GM19455 (cell line): ENCODE data around the gene MINDY2.

ENCODE experiments used
- ATAC-seq: cut with Tn5 transposase; IDR thresholded peaks from one replicate; pipeline ENCODE4 v1.9.1; 2021; ENCODE audit not compliant: unreplicated experiment

The MINDY2 gene

GRCh38 chr15:58770857-58771620 is at the start of gene MINDY2:
MINDY2 (plus strand) TSS chr15:58771302; CDS start chr15:58771396, 94 bp downstream.
- peak; percentile 87 for ATAC-seq

GRCh38 chr15:58724466-58724865 is 46.6 kb upstream of the MINDY2 start:
- no peak for ATAC-seq

- ATAC-seq: no peak
These were observed 44.2 kb upstream of the MINDY2 start for GRCh38 chr15:58726867-58727266.

- no peak for ATAC-seq
These were observed 39.2 kb upstream of the MINDY2 start for GRCh38 chr15:58731756-58732535.

DNA sequence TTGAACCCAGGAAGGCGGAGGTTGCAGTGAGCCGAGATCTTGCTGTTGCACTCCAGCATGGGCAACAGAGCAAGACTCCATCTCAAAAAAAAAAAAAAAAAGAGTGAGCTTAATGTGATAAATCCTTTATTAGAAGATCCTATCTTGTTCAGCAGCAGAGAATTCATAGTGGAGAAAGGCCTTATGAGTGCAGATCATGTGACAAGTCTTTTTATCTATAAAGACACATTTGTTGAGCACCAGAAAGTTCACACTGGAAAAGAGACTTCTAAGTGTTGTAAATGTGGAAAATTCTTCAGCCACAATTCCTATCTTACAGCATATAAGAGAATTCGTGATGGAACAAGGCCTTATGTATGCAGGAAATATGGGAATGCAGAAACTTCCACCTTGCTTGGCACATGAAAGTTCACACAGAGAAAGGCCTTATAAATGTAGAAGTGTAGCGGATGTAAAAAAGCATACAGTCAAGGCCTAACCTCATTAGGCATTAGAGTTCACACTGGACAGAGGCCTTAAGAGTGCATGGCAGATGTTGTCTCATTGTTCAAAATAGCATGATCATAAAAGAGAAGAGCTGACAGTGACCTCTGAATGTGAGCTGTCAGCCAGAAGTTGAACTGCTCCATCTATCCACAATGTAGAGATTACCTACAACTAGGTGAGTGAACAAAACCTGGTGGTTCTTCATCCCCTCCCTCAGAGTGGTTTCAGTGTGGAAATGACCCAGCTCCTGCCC is 38.3 kb upstream of the MINDY2 start:
- no peak for ATAC-seq

- no peak for ATAC-seq
These were observed 36.2 kb upstream of the MINDY2 start for GRCh38 chr15:58734859-58735258.

DNA sequence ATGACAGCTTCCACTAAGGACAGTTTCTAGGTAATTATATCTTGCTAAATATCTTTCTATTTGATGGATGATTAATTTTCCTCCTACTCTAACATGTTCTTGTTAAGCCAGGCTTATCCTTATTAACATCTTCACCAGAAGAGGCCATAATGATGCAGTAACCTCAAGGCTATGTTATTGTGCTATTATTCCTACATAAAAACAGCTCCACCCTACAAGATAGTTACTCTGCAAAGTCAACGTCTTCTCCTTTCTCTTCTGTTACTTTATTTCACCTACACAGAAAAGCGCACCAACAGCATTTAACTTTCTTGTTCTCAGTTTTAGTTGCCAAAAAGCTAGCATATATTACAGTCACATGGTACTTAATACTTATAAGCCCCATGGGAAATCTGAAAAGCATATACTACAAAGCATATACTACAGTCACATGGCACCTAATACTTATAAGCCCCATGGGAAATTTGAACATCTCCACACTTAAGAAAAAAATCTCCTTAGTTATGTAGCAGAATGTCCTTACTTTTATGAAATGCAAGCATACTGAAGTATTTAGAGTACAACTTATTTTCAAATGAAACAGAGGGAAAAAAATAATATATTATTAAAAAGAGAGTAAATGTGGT is 35.0 kb upstream of the MINDY2 start:
- ATAC-seq: no peak

DNA sequence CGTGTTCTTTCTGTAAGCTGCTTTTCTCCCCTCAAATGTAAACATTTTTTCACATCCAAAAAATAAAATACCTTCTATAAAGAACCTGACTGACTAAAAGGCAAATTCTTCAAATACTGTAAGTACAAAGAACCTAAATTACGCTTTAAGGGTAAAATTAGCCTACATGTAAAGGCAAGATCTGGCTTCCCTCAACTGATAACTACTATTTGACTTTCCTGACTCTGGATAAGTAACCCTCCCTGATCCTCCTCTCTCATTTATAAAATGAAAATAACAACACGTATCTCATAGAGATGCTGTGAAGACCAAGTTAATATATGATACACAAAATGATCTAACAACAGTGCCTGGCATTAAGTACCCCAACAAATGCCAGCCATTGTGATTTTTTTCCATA is 33.8 kb upstream of the MINDY2 start:
- ATAC-seq: no peak

- no peak for ATAC-seq
These were observed 32.9 kb upstream of the MINDY2 start for GRCh38 chr15:58738046-58738707.

DNA sequence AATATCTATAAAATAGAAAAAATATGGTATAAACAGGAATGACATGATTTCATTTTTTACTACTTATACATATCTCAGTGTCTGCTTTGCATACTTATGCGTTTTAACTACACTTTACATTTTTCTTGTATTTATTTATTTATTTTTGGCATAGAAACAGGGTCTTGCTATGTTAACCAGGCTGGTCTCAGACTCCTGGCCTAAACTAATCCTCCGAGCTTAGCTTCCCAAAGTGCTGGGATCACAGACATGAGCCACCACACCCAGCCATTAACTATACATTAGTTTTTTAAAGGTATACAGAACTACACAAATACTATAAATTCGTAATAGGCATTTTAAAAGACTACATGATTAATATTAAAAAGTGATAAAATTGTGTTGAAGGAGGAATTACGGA is 30.7 kb upstream of the MINDY2 start:
- no peak for ATAC-seq

- ATAC-seq: no peak
These were observed 30.1 kb upstream of the MINDY2 start for GRCh38 chr15:58741032-58741431.

DNA sequence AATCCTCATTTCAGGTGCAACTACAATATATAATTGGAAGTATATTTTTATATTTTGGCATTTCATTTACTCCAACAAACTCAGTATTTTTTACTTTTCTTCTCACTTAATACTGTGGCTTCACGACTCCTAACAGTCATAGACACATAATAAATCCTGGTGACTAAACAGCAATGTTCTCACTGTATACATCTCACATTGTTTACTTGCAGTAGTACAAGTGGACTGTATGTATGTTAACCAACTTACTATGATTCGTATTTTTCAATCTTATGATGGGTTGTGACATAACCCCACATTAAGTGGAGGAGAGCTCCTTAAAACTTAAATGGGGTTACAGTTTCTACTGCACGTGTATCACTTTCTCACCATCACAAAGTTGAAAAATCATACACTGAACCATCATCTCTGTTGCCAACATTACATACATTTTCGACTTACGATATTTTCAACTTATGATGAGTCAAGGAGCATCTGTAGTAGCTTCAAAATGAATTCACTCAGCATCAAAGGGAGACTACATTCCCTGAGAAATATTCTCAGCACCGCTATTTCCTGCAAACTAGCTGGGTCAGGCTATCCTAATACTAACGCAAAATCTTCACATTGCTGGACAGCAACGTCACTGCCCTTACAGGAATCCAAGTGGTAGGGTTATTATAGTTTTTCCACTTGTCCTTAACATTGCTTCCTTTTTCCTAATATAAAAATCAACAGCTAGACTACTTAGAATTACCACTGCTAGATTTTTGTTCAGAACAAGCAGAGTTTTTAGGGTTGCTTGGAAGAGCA is 28.9 kb upstream of the MINDY2 start:
- no peak for ATAC-seq

DNA sequence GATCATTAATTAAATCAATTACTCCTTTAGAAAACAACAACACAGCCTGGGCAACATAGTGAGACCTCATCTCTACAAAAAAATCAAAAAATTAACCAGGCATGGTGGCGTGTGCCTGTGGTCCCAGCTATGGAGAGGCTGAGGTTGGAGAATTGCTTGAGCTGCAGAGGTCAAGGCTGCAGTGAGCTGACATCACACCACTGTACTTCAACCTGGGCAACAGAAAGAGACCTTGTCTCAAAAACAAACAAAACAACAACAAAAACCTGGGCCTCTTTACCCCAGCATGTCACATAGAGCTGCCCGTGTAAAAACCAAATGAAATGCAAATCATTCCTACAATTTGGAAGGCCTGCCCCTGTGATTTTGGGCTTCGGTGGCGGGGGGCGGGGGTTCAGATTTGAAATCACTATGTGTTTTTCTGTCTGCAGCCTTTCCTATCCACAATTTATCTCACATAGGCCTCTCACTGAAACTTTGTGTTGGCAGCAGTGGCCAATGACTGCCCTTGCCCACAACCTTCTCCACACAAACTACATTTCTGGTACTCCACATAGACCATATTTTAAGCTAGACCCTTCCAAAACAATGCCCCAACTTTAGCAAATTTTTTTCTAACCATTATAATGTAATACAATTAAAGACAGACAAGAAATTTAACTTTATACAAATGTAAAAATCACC is 28.1 kb upstream of the MINDY2 start:
- ATAC-seq: no peak

GRCh38 chr15:58746174-58746573 is 24.9 kb upstream of the MINDY2 start:
- ATAC-seq: no peak

GRCh38 chr15:58748040-58748851 is 22.9 kb upstream of the MINDY2 start:
- ATAC-seq: no peak

GRCh38 chr15:58748852-58749531 is 22.1 kb upstream of the MINDY2 start:
- ATAC-seq: peak; percentile 43

DNA sequence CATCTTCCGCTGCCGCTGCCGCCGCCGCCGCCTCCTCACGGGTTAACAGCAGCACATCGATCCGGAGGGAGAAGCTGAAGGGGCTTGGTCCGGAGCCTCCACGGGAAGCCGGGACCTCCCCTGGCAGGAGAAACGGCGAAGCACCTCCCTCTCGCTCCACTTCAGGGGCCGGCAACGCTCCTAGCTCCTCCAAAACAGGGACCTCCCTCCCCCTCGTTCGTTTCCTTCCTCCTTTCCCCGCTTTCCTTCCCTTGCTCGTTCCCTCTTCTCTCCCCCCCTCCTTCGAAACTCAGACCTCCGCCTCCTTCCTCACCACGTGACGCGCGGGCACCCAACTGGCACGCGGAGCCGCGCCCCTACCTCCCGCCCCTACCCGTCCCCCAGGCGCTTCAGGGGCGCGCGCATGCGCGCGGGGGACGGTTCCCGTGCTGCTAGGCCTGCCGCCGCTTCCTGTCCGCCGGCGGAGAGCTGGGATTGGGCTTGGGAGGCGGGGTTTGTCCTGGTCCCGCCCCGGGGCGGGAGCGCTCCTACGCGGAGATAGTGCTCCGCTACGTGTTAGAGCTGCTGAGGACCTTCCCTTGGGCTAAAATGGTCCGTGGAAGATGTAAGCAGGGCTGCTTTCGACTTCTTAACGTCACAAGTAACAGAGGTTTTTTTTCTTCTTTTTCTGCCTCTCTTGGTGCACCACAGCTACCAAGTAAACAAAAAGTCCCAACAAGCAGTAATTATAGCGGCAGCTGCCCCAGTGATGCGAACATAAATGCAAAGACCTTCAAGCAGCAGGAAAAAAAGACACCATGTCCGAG is 21.4 kb upstream of the MINDY2 start, which contains the start of gene ADAM10:
Gene ADAM10 (minus strand): TSS at position 176 of the 806 bp plus-strand sequence. CDS start 173 bp downstream, at position 3.
- ATAC-seq: peak; percentile 84
